HEK293T (cell line): ENCODE data around the gene FTO.

Experiments used
- ARNT ChIP-seq: fragments of 450-650 bp; IDR thresholded peaks from 2 replicates; pipeline ENCODE4 v1.6.1; 2017; ENCODE audit warnings: mild to moderate bottlenecking
- FOXA1 ChIP-seq: fragments of 450-650 bp; IDR thresholded peaks from 2 replicates; pipeline ENCODE4 v1.6.1; 2016; ENCODE audit warnings: mild to moderate bottlenecking
- FOXM1 ChIP-seq: fragments of 450-650 bp; IDR thresholded peaks from 2 replicates; pipeline ENCODE4 v1.6.1; 2017; ENCODE audit warnings: mild to moderate bottlenecking, borderline replicate concordance
- NFRKB ChIP-seq: fragments of 450-650 bp; IDR thresholded peaks from 2 replicates; pipeline ENCODE4 v1.6.1; 2016; ENCODE audit warnings: mild to moderate bottlenecking, moderate library complexity
- SP1 ChIP-seq: fragments of 450-650 bp; IDR thresholded peaks from 2 replicates; pipeline ENCODE4 v1.6.1; 2017
- ZNF384 ChIP-seq: fragments of 450-650 bp; IDR thresholded peaks from 2 replicates; pipeline ENCODE4 v1.6.1; 2016

- TF ChIP-seq FOXA1 (no peak), SP1 (no peak), FOXM1 (no peak), ARNT (no peak), NFRKB (no peak), ZNF384 (no peak)
These were observed 69.3 kb downstream of the FTO start for GRCh38 chr16:53773150-53773846.
